A549 (cell line): ENCODE measurements around the gene CWF19L2. TPM values are rescaled to one million over a fixed set of nuclear protein-coding genes. Genes with fewer than 3 reads are reported as not detected.

ENCODE experiments used
- ATAC-seq, 2 experiments: fragments of 200-7000 bp in 1 of 2; fragments of >200 bp in 1 of 2; cut with Nextera tagmentation in 1 of 2; cut with Tn5 transposase in 1 of 2; 3 replicates each; pipeline versions ENCODE4 v1.8.0 to v1.9.1; 2018 to 2020; ENCODE audit warnings: mild to moderate bottlenecking in 1 of 2, moderate library complexity in 1 of 2
- CTCF ChIA-PET: fragments of 300-600 bp; sonication (Branson Sonifier 250); formaldehyde crosslinking; extraction: SDS; loops from one replicate; lab custom pipeline; 2021; ENCODE audit warnings: antibody characterized with exemption, inconsistent platforms; lab: Yijun Ruan, JAX
- POLR2A ChIA-PET: fragments of 350-600 bp; formaldehyde crosslinking; extraction: SDS; loops from one replicate; lab custom pipeline; 2021; ENCODE audit warnings: antibody characterized with exemption, inconsistent platforms; lab: Yijun Ruan, JAX
- DNase-seq, 2 experiments: peaks; one replicate each; pipeline versions ENCODE4 v3.0.0 to v3.0.0-alpha.2; 2011 to 2016; ENCODE audit warnings: low read depth in 1 of 2, low spot score in 1 of 2
- FAIRE-seq: peaks from 2 replicates; lab custom pipeline; 2011; peaks lifted over from hg19 to GRCh38; lab: Jason Lieb, UNC
- H3K27ac ChIP-seq, 2 experiments: fragments of >200 bp; sonication (Bioruptor Twin); formaldehyde crosslinking; 3 replicates each; pipeline ENCODE4 v1.5.1; 2016 to 2017
- H3K4me1 ChIP-seq: fragments of >200 bp; sonication (Bioruptor Twin); formaldehyde crosslinking; 3 replicates; pipeline ENCODE4 v1.6.1; 2016
- H3K4me2 ChIP-seq: fragments of >200 bp; sonication (Bioruptor Twin); formaldehyde crosslinking; 3 replicates; pipeline ENCODE4 v1.6.1; 2016
- H3K4me3 ChIP-seq: fragments of >200 bp; sonication (Bioruptor Twin); formaldehyde crosslinking; 3 replicates; pipeline ENCODE4 v1.5.1; 2016
- H3K9me3 ChIP-seq: fragments of >200 bp; sonication (Bioruptor Twin); formaldehyde crosslinking; 3 replicates; pipeline ENCODE4 v1.6.1; 2016
- BHLHE40 ChIP-seq: IDR thresholded peaks from 2 replicates; pipeline ENCODE4 v1.6.1; 2012; ENCODE audit warnings: low read depth, low read length, inconsistent platforms
- CBX8 ChIP-seq: fragments of 200-600 bp; sonication (generic); IDR thresholded peaks from 2 replicates; pipeline ENCODE4 v1.6.1; 2016
- CEBPB ChIP-seq, 2 experiments: fragments of >200 bp in 1 of 2; sonication (Bioruptor Twin) in 1 of 2; formaldehyde crosslinking in 1 of 2; IDR thresholded peaks; 2 replicates each; pipeline ENCODE4 v1.6.1; 2012 to 2016
- EHMT2 ChIP-seq: fragments of 200-600 bp; sonication (generic); IDR thresholded peaks from 2 replicates; pipeline ENCODE4 v1.6.1; 2016; ENCODE audit warnings: antibody characterized with exemption, low read depth, mild to moderate bottlenecking, moderate library complexity
- FOSB ChIP-seq: fragments of 250-450 bp; sonication (Bioruptor Pico); IDR thresholded peaks from 2 replicates; pipeline ENCODE4 v1.5.0; 2020; ENCODE audit warnings: mild to moderate bottlenecking, moderate library complexity
- FOSL2 ChIP-seq, 2 experiments: fragments of 450-650 bp in 1 of 2; fragments of >200 bp in 1 of 2; sonication (Bioruptor Twin) in 1 of 2; formaldehyde crosslinking; IDR thresholded peaks; 2 replicates each; pipeline versions ENCODE4 v1.5.0 to v1.6.1; 2016 to 2020; ENCODE audit warnings: mild to moderate bottlenecking in 1 of 2, moderate library complexity in 1 of 2
- FOXS1 ChIP-seq: fragments of 250-450 bp; sonication (Bioruptor Pico); IDR thresholded peaks from 2 replicates; pipeline ENCODE4 v1.5.0; 2020; ENCODE audit warnings: mild to moderate bottlenecking, moderate library complexity
- HDAC2 ChIP-seq: fragments of 200-600 bp; sonication (generic); IDR thresholded peaks from 2 replicates; pipeline ENCODE4 v1.6.1; 2016
- HOXA7 ChIP-seq: fragments of 250-450 bp; sonication (Bioruptor Pico); IDR thresholded peaks from 2 replicates; pipeline ENCODE4 v1.5.0; 2020; ENCODE audit warnings: mild to moderate bottlenecking, moderate library complexity
- HOXB5 ChIP-seq: fragments of 250-450 bp; sonication (Bioruptor Pico); IDR thresholded peaks from 2 replicates; pipeline ENCODE4 v1.5.0; 2020; ENCODE audit warnings: mild to moderate bottlenecking, moderate library complexity
- JUN ChIP-seq, 2 experiments: fragments of >200 bp; sonication (Bioruptor Twin); formaldehyde crosslinking; IDR thresholded peaks; 2 replicates in 1 of 2; 3 replicates in 1 of 2; pipeline ENCODE4 v1.6.1; 2016 to 2017
- KDM1A ChIP-seq: fragments of 200-600 bp; sonication (generic); IDR thresholded peaks from 2 replicates; pipeline ENCODE4 v1.6.1; 2016; ENCODE audit warnings: low read depth, mild to moderate bottlenecking
- KDM5A ChIP-seq: fragments of 200-600 bp; sonication (generic); IDR thresholded peaks from 2 replicates; pipeline ENCODE4 v1.6.1; 2016; ENCODE audit warnings: antibody characterized with exemption, mild to moderate bottlenecking
- MAFK ChIP-seq: fragments of 450-650 bp; IDR thresholded peaks from 2 replicates; pipeline ENCODE4 v1.6.1; 2014; ENCODE audit not compliant: partially characterized antibody
- MAZ ChIP-seq: fragments of 150-350 bp; IDR thresholded peaks from 2 replicates; pipeline ENCODE4 v1.6.1; 2014; ENCODE audit warnings: antibody characterized with exemption, low read depth, low read length, borderline replicate concordance
- MYC ChIP-seq: IDR thresholded peaks from 2 replicates; pipeline ENCODE4 v1.6.1; 2012; ENCODE audit warnings: mild to moderate bottlenecking, inconsistent platforms, low read length, improper control_type of control experiment, borderline replicate concordance
- NFE2L2 ChIP-seq: fragments of 150-350 bp; conservative IDR thresholded peaks from 2 replicates; pipeline ENCODE4 v1.6.1; 2014; ENCODE audit warnings: low read length
- NR3C1 ChIP-seq: fragments of >200 bp; sonication (Bioruptor Twin); formaldehyde crosslinking; IDR thresholded peaks from 3 replicates; pipeline ENCODE4 v1.6.1; 2017
- POLR2A ChIP-seq: IDR thresholded peaks from 2 replicates; pipeline ENCODE4 v1.6.1; 2012; ENCODE audit warnings: mild to moderate bottlenecking, low read length
- POLR2AphosphoS2 ChIP-seq: conservative IDR thresholded peaks from 2 replicates; pipeline ENCODE4 v1.6.1; 2012; ENCODE audit warnings: low read length, improper control_type of control experiment, inconsistent platforms
- RAD21 ChIP-seq, 2 experiments: fragments of >200 bp in 1 of 2; sonication (Bioruptor Twin) in 1 of 2; formaldehyde crosslinking in 1 of 2; IDR thresholded peaks in 1 of 2; conservative IDR thresholded peaks in 1 of 2; 2 replicates in 1 of 2; 3 replicates in 1 of 2; pipeline ENCODE4 v1.6.1; 2012 to 2018; ENCODE audit warnings: inconsistent platforms in 1 of 2
- RARB ChIP-seq: fragments of 250-450 bp; sonication (Bioruptor Pico); IDR thresholded peaks from 2 replicates; pipeline ENCODE4 v1.8.0; 2021; ENCODE audit warnings: mild to moderate bottlenecking, moderate library complexity
- RCOR1 ChIP-seq: fragments of 150-350 bp; IDR thresholded peaks from 2 replicates; pipeline ENCODE4 v1.6.1; 2014; ENCODE audit warnings: antibody characterized with exemption, low read length, low read depth
- RFX5 ChIP-seq: fragments of 450-650 bp; IDR thresholded peaks from 2 replicates; pipeline ENCODE4 v1.7.1; 2014; ENCODE audit warnings: antibody characterized with exemption, mild to moderate bottlenecking, moderate library complexity
- RNF2 ChIP-seq: fragments of 200-600 bp; sonication (generic); IDR thresholded peaks from 2 replicates; pipeline ENCODE4 v1.6.1; 2016; ENCODE audit warnings: low read depth, mild to moderate bottlenecking, antibody characterized with exemption, moderate library complexity, borderline replicate concordance
- TFCP2L1 ChIP-seq: fragments of 250-450 bp; sonication (Bioruptor Pico); IDR thresholded peaks from 2 replicates; pipeline ENCODE4 v1.5.0; 2021; ENCODE audit warnings: mild to moderate bottlenecking
- TP53 ChIP-seq: fragments of 250-450 bp; sonication (Bioruptor Pico); IDR thresholded peaks from 2 replicates; pipeline ENCODE4 v1.5.0; 2021; ENCODE audit warnings: mild to moderate bottlenecking, moderate library complexity
- WGBS: methylation state at CpG from one replicate; pipeline ENCODE4 v1.1.6; 2017; ENCODE audit errors: missing lambda C conversion rate; 5-methylcytosine and 5-hydroxymethylcytosine counted together
- polyA plus RNA-seq, 4 experiments: library from polyadenylated mRNA; depleted of rRNA in 3 of 4; stranded (reverse); fragments of >200 nt; fragmentation: RNase III in 1 of 4; extraction: RNeasy Plus Mini Kit Qiagen cat#74134 plus additional on column Dnase treatment in 1 of 4; gene quantifications; 2 replicates in 3 of 4; 3 replicates in 1 of 4; pipeline ENCODE4 v1.2.3, GENCODE V29; 2011 to 2017
- TF ChIP-seq, protein P1 (sequence below): fragments of >200 bp; sonication (Bioruptor Twin); formaldehyde crosslinking; IDR thresholded peaks from 3 replicates; pipeline ENCODE4 v1.6.1; 2016
- TF ChIP-seq, protein P2 (sequence below): IDR thresholded peaks from 2 replicates; pipeline ENCODE4 v1.6.1; 2012
- TF ChIP-seq, protein P3 (sequence below): IDR thresholded peaks from 2 replicates; pipeline ENCODE4 v1.6.1; 2012; ENCODE audit warnings: low read depth, borderline replicate concordance

CWF19L2 gene
- polyA plus RNA-seq, 2 of the 4 experiments (the other 2 are of a cell fraction), result 5.4 to 5.8 TPM

DNA sequence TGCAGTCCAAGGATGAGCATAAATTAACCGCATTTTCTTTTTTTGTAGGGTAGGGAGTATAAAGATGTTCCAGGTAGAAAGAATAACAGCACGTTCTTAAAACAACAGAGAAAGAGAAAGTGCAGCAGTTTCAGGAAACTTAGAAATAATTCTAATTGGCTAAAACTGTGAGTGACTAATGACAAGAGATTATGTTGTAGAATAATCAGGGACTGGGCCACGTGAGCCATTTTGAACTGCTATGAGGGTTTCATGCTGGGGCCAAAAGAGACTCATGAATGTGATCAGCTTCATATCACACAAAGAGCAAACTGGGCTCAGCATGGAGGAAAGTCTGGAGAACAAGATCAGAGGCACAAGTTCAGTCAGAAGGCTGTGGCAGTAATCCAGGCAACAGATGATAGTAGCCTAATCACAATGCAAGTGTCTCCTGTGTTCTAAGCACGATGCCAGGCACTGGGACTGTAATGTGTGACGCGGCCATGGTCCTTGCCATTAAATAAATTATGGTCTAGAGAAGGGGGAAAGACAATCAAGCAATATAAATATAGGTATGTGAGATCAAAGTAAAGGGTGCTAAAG is 17.9 kb downstream of the CWF19L2 start:
- ChIA-PET POLR2A (no interaction called here), CTCF (no interaction called here)
- DNase-seq, result no peak
- FAIRE-seq, result no peak
- Histone ChIP-seq H3K4me2 (no peak overlapping the region), H3K27ac (no peak overlapping the region), H3K4me1 (no peaks in the 10 kb centered on the region), H3K9me3 (no peaks in the 10 kb centered on the region), H3K4me3 (no peak overlapping the region)
- TF ChIP-seq POLR2A (no peak), RARB (CRISPR knock-in tag) (no peak)
- no peak for ATAC-seq
- WGBS, result 93% methylated on average over 6 of the region's 6 CpGs

DNA sequence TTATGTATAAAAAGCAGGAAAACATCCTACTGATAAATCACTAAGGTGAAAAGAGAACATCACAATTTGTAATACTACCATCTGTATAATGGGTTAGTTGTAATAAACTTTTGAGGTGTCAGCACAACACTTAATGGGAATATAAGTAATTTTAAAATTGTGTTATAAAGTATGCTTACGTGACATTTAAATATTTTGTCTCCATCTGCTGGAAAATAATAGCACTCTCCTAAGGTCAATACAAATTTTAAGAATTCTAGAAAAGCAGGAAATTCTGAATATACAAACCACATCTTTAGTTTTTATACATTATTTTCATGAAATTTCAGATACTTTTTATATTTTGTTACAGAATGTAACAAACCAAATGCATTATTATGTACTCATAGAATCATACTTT is 19.5 kb downstream of the CWF19L2 start:
- no peak overlapping the region for H3K27ac ChIP-seq
- H3K4me1 ChIP-seq, result no peaks in the 10 kb centered on the region
- no peak overlapping the region for H3K4me2 ChIP-seq
- 0% methylated on average over 1 of the region's 1 CpG for WGBS
- ChIA-PET POLR2A (no interaction called here), CTCF (no interaction called here)
- ATAC-seq (no peak), FAIRE-seq (no peak), DNase-seq (no peak)
- no peak overlapping the region for H3K4me3 ChIP-seq
- no peaks in the 10 kb centered on the region for H3K9me3 ChIP-seq
- TF ChIP-seq FOXS1 (CRISPR knock-in tag), result no peak
- TF ChIP-seq, protein P1, sequence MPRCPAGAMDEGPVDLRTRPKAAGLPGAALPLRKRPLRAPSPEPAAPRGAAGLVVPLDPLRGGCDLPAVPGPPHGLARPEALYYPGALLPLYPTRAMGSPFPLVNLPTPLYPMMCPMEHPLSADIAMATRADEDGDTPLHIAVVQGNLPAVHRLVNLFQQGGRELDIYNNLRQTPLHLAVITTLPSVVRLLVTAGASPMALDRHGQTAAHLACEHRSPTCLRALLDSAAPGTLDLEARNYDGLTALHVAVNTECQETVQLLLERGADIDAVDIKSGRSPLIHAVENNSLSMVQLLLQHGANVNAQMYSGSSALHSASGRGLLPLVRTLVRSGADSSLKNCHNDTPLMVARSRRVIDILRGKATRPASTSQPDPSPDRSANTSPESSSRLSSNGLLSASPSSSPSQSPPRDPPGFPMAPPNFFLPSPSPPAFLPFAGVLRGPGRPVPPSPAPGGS, result no peak
- no peak for TF ChIP-seq CEBPB (IDR thresholded peaks at IDR 0.05)
- no peak for TF ChIP-seq TFCP2L1 (CRISPR knock-in tag)
- TF ChIP-seq HOXB5 (CRISPR knock-in tag), result no peak
- no peak for TF ChIP-seq POLR2AphosphoS2
- TF ChIP-seq, protein P2, sequence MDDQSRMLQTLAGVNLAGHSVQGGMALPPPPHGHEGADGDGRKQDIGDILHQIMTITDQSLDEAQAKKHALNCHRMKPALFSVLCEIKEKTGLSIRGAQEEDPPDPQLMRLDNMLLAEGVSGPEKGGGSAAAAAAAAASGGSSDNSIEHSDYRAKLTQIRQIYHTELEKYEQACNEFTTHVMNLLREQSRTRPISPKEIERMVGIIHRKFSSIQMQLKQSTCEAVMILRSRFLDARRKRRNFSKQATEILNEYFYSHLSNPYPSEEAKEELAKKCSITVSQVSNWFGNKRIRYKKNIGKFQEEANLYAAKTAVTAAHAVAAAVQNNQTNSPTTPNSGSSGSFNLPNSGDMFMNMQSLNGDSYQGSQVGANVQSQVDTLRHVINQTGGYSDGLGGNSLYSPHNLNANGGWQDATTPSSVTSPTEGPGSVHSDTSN, result no peak
- TF ChIP-seq BHLHE40, result no peak
- no peak for TF ChIP-seq MYC
- no peak for TF ChIP-seq RCOR1
- TF ChIP-seq, protein P3, sequence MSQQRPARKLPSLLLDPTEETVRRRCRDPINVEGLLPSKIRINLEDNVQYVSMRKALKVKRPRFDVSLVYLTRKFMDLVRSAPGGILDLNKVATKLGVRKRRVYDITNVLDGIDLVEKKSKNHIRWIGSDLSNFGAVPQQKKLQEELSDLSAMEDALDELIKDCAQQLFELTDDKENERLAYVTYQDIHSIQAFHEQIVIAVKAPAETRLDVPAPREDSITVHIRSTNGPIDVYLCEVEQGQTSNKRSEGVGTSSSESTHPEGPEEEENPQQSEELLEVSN, result no peak
- no peak for TF ChIP-seq NR3C1
- no peak for TF ChIP-seq MAFK
- no peak for TF ChIP-seq EHMT2
- TF ChIP-seq TP53 (CRISPR knock-in tag), result no peak
- no peak for TF ChIP-seq CBX8
- no peak for TF ChIP-seq NFE2L2
- TF ChIP-seq MAZ, result no peak
- TF ChIP-seq HOXA7, result no peak
- TF ChIP-seq KDM5A, result no peak
- TF ChIP-seq, all 56 proteins: peak for 0

DNA sequence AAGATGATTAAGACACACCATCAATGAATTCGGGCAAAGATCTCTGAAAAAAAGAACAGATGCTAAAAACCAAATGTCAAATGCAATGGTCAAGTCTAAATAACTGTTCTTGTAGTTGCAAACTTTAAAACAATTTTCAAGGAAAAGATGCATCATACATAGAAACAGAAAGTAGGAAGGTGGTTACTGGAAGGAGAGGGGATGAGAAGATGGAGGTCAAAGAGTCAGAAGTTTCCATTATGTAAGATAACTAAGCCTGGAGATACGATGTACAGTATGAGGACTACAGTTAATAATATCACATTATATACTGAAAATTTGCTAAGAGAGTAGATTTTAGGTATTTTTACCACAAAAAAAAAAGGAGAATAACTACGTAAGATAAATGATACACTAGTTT is 27.1 kb downstream of the CWF19L2 start:
- no peak for TF ChIP-seq JUN (IDR thresholded peaks at IDR 0.05)
- TF ChIP-seq KDM1A, result no peak
- TF ChIP-seq FOSL2 (IDR thresholded peaks at IDR 0.05), result no peak
- TF ChIP-seq FOSL2 (CRISPR knock-in tag; IDR thresholded peaks at IDR 0.05), result no peak
- no peak for TF ChIP-seq TFCP2L1 (CRISPR knock-in tag)
- no peak for TF ChIP-seq HDAC2
- no peak for TF ChIP-seq RFX5
- no peak for TF ChIP-seq RAD21 (conservative IDR thresholded peaks at IDR 0.05 in 1 of 2, IDR thresholded peaks at IDR 0.05 in 1 of 2)
- no peak for TF ChIP-seq NR3C1
- TF ChIP-seq FOXS1 (CRISPR knock-in tag), result no peak
- no peak for TF ChIP-seq MYC
- TF ChIP-seq RNF2, result no peak
- TF ChIP-seq HOXA7, result no peak
- TF ChIP-seq, protein P3, result no peak
- no peak for TF ChIP-seq RARB (CRISPR knock-in tag)
- no peak for TF ChIP-seq BHLHE40
- TF ChIP-seq FOSB (CRISPR knock-in tag), result no peak
- no peak for TF ChIP-seq MAFK
- TF ChIP-seq CEBPB (IDR thresholded peaks at IDR 0.05), result no peak
- Histone ChIP-seq H3K4me3 (no peak overlapping the region), H3K4me2 (no peak overlapping the region), H3K4me1 (no peaks in the 10 kb centered on the region), H3K9me3 (no peaks in the 10 kb centered on the region), H3K27ac (no peak overlapping the region)
- POLR2A ChIA-PET, result no interaction called here
- 91% methylated on average over 3 of the region's 3 CpGs for WGBS
- CTCF ChIA-PET, result no interaction called here
- ATAC-seq, result no peak
- no peak for DNase-seq
- no peak for FAIRE-seq
